Neural cell (in vitro differentiated cells): ENCODE results near the gene TDP1.

Experiments
- EP300 ChIP-seq: fragments of 450-650 bp; conservative IDR thresholded peaks from 2 replicates; pipeline ENCODE4 v1.6.1; 2014; ENCODE audit warnings: antibody characterized with exemption, mild to moderate bottlenecking, moderate library complexity; ENCODE audit not compliant: poor library complexity, severe bottlenecking
- EZH2 ChIP-seq: fragments of 200-600, 300-800 bp; shearing (Covaris generic), sonication (generic); IDR thresholded peaks from 2 replicates; pipeline ENCODE4 v1.6.1; 2014; ENCODE audit warnings: antibody characterized with exemption, low read length, borderline replicate concordance, mild to moderate bottlenecking; ENCODE audit not compliant: insufficient read depth, poor library complexity, severe bottlenecking
- MXI1 ChIP-seq: fragments of 450-650 bp; conservative IDR thresholded peaks from 2 replicates; pipeline ENCODE4 v1.6.1; 2014; ENCODE audit warnings: antibody characterized with exemption, mild to moderate bottlenecking; ENCODE audit not compliant: poor library complexity, severe bottlenecking
- POLR2AphosphoS5 ChIP-seq: IDR thresholded peaks from 2 replicates; pipeline ENCODE4 v1.6.1; 2012
- RAD21 ChIP-seq: fragments of 450-650 bp; conservative IDR thresholded peaks from 2 replicates; pipeline ENCODE4 v1.6.1; 2014; ENCODE audit warnings: antibody characterized with exemption, mild to moderate bottlenecking, moderate library complexity
- SMC3 ChIP-seq: fragments of 450-650 bp; conservative IDR thresholded peaks from 2 replicates; pipeline ENCODE4 v1.6.1; 2014; ENCODE audit warnings: antibody characterized with exemption, mild to moderate bottlenecking, moderate library complexity; ENCODE audit not compliant: poor library complexity
- TAF1 ChIP-seq: IDR thresholded peaks from 2 replicates; pipeline ENCODE4 v1.6.1; 2012; ENCODE audit warnings: low read depth
- TF ChIP-seq, protein P1 (sequence below): fragments of 450-650 bp; IDR thresholded peaks from 2 replicates; pipeline ENCODE4 v1.5.1; 2014; ENCODE audit warnings: antibody characterized with exemption, mild to moderate bottlenecking, moderate library complexity; ENCODE audit not compliant: poor library complexity, severe bottlenecking
- TF ChIP-seq, protein P2 (sequence below): IDR thresholded peaks from 2 replicates; pipeline ENCODE4 v1.6.1; 2012; ENCODE audit warnings: borderline replicate concordance

DNA sequence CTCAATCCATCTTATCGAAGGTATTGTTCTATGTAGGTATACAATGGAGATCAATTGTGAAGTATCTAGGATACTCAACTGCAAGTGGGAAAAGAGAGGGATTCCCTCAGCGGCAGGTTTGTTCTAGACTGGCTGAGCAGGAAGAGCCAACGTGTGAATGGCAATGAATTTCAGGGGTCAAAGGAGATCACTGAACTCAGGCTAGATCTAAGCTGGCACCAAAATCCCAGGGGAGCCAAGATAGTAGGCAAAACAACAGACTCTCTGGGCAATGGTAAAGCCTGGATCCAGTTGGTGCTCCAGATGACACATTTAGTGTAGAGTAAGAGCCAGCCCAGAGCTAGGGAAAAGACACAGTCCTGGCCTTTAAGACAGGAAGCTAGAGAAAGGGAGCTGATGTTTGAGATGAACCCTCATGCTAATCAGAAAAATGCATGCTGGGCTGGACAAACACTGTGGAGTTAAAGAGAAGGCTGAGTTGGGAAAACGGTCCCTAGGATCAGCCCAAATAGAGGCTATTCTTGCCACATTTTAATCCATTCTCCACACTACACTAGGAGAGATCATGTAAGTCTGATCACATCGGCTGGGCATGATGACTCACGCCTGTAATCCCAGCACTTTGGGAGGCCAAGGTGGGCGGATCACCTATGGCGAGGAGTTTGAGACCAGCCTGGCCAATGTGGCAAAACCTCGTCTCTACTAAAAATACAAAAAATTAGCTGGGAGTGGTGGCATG, 46.8 kb upstream of the TDP1 start:
- TF ChIP-seq TAF1 (no peak), RAD21 (no peak), EZH2 (no peak), EP300 (no peak), POLR2AphosphoS5 (no peak), SMC3 (no peak), MXI1 (no peak)
- TF ChIP-seq, protein P1, sequence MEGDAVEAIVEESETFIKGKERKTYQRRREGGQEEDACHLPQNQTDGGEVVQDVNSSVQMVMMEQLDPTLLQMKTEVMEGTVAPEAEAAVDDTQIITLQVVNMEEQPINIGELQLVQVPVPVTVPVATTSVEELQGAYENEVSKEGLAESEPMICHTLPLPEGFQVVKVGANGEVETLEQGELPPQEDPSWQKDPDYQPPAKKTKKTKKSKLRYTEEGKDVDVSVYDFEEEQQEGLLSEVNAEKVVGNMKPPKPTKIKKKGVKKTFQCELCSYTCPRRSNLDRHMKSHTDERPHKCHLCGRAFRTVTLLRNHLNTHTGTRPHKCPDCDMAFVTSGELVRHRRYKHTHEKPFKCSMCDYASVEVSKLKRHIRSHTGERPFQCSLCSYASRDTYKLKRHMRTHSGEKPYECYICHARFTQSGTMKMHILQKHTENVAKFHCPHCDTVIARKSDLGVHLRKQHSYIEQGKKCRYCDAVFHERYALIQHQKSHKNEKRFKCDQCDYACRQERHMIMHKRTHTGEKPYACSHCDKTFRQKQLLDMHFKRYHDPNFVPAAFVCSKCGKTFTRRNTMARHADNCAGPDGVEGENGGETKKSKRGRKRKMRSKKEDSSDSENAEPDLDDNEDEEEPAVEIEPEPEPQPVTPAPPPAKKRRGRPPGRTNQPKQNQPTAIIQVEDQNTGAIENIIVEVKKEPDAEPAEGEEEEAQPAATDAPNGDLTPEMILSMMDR: no peak
- TF ChIP-seq, protein P2, sequence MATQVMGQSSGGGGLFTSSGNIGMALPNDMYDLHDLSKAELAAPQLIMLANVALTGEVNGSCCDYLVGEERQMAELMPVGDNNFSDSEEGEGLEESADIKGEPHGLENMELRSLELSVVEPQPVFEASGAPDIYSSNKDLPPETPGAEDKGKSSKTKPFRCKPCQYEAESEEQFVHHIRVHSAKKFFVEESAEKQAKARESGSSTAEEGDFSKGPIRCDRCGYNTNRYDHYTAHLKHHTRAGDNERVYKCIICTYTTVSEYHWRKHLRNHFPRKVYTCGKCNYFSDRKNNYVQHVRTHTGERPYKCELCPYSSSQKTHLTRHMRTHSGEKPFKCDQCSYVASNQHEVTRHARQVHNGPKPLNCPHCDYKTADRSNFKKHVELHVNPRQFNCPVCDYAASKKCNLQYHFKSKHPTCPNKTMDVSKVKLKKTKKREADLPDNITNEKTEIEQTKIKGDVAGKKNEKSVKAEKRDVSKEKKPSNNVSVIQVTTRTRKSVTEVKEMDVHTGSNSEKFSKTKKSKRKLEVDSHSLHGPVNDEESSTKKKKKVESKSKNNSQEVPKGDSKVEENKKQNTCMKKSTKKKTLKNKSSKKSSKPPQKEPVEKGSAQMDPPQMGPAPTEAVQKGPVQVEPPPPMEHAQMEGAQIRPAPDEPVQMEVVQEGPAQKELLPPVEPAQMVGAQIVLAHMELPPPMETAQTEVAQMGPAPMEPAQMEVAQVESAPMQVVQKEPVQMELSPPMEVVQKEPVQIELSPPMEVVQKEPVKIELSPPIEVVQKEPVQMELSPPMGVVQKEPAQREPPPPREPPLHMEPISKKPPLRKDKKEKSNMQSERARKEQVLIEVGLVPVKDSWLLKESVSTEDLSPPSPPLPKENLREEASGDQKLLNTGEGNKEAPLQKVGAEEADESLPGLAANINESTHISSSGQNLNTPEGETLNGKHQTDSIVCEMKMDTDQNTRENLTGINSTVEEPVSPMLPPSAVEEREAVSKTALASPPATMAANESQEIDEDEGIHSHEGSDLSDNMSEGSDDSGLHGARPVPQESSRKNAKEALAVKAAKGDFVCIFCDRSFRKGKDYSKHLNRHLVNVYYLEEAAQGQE: no peak
